Activated T-cell treated with anti-CD3 and anti-CD28 coated beads for 24 hours (primary cell): ENCODE data around the gene CEP85.
"Not testable (repeated sequence)": the region's sequence is repeated elsewhere in the genome, so short reads cannot be mapped to it uniquely, and the experiment has no call there.

Experiments
- DNase-seq: peaks from one replicate; pipeline ENCODE4 v3.0.0-alpha.2; 2020; ENCODE audit warnings: low read depth

CEP85 gene

GRCh38 chr1:26225033-26225831, 8.8 kb upstream of the CEP85 start:
- peak; percentile 22 for DNase-seq

- DNase-seq: not testable (repeated sequence)
Observed at GRCh38 chr1:26230682-26231081, 3.3 kb upstream of the CEP85 start.

GRCh38 chr1:26234644-26235370, 807 bp downstream of the CEP85 start:
- peak; percentile 17 for DNase-seq

- DNase-seq: no peak
Observed at GRCh38 chr1:26237230-26237966, 3.4 kb downstream of the CEP85 start.

GRCh38 chr1:26239936-26240335, 5.9 kb downstream of the CEP85 start:
- no peak for DNase-seq

GRCh38 chr1:26252718-26253117, 18.7 kb downstream of the CEP85 start:
- DNase-seq: no peak

GRCh38 chr1:26254404-26254803, 20.4 kb downstream of the CEP85 start:
- DNase-seq: no peak

GRCh38 chr1:26257222-26257621, 23.2 kb downstream of the CEP85 start:
- no peak for DNase-seq

GRCh38 chr1:26259005-26259404, 25.0 kb downstream of the CEP85 start:
- no peak for DNase-seq

GRCh38 chr1:26259578-26259977, 25.6 kb downstream of the CEP85 start:
- no peak for DNase-seq

GRCh38 chr1:26263212-26263611, 29.2 kb downstream of the CEP85 start:
- DNase-seq: no peak

- no peak for DNase-seq
Observed at GRCh38 chr1:26265405-26265804, 31.4 kb downstream of the CEP85 start.

- no peak for DNase-seq
Observed at GRCh38 chr1:26268290-26269197, 34.5 kb downstream of the CEP85 start.

GRCh38 chr1:26269198-26269550, 35.2 kb downstream of the CEP85 start:
- DNase-seq: no peak

GRCh38 chr1:26274801-26275425, 40.9 kb downstream of the CEP85 start:
- no peak for DNase-seq

GRCh38 chr1:26275580-26276431, 41.8 kb downstream of the CEP85 start:
- DNase-seq: peak; percentile 67

- DNase-seq: no peak
Observed at GRCh38 chr1:26276432-26276838, 42.4 kb downstream of the CEP85 start.

- DNase-seq: no peak
Observed at GRCh38 chr1:26277261-26277661, 43.3 kb downstream of the CEP85 start.

- no peak for DNase-seq
Observed at GRCh38 chr1:26277719-26278118, 43.7 kb downstream of the CEP85 start.

- no peak for DNase-seq
Observed at GRCh38 chr1:26278303-26278702, 44.3 kb downstream of the CEP85 start.
